RWPE1 (cell line): ENCODE results near the gene NXPH1.

Experiments
- CTCF ChIA-PET: fragments of 350-600 bp; sonication (Branson Sonifier 250); formaldehyde crosslinking; extraction: SDS; loops from one replicate; lab custom pipeline; 2021; lab: Yijun Ruan, JAX
- POLR2A ChIA-PET: fragments of 400-600 bp; formaldehyde crosslinking; extraction: SDS; loops from one replicate; lab custom pipeline; 2020; ENCODE audit warnings: antibody characterized with exemption; ENCODE audit not compliant: low non-redundant PET; lab: Yijun Ruan, JAX
- DNase-seq: peaks from one replicate; pipeline ENCODE4 v3.0.0; 2012; ENCODE audit warnings: low spot score
- H3K27ac ChIP-seq: fragments of 450-650 bp; 2 replicates; pipeline ENCODE4 v1.5.1; 2017
- CTCF ChIP-seq: fragments of 450-650 bp; conservative IDR thresholded peaks from 2 replicates; pipeline ENCODE4 v1.5.1; 2017; ENCODE audit warnings: low read depth, mild to moderate bottlenecking

The NXPH1 gene

GRCh38 chr7:8491106-8491505, 57.7 kb downstream of the NXPH1 start:
- no peak for TF ChIP-seq CTCF
- CTCF ChIA-PET, result interaction anchor here (0.7 kb wide), 1 partner anchor 52 kb away, joined by 5 read pairs; no protein-coding TSS in a partner anchor
- no peak overlapping the region for H3K27ac ChIP-seq
- POLR2A ChIA-PET, result no interaction called here
- no peak for DNase-seq

GRCh38 chr7:8491544-8492489, 58.4 kb downstream of the NXPH1 start:
- TF ChIP-seq CTCF, result no peak
- no peak overlapping the region for H3K27ac ChIP-seq
- ChIA-PET CTCF (interaction anchor here (0.7 kb wide), 1 partner anchor 53 kb away, joined by 5 read pairs; no protein-coding TSS in a partner anchor), POLR2A (no interaction called here)
- no peak for DNase-seq

- H3K27ac ChIP-seq, result no peak overlapping the region
- POLR2A ChIA-PET, result no interaction called here
- no peak for TF ChIP-seq CTCF
- no peak for DNase-seq
- CTCF ChIA-PET, result interaction anchor here (0.6 kb wide), 1 partner anchor 81 kb away, joined by 3 read pairs; no protein-coding TSS in a partner anchor
Observed at GRCh38 chr7:8499128-8499527, 65.7 kb downstream of the NXPH1 start.

GRCh38 chr7:8500286-8500685, 66.9 kb downstream of the NXPH1 start:
- ChIA-PET POLR2A (no interaction called here), CTCF (no interaction called here)
- H3K27ac ChIP-seq, result no peak overlapping the region
- TF ChIP-seq CTCF, result no peak
- DNase-seq, result no peak

- ChIA-PET CTCF (no interaction called here), POLR2A (no interaction called here)
- TF ChIP-seq CTCF, result no peak
- no peak for DNase-seq
- H3K27ac ChIP-seq, result no peak overlapping the region
Observed at GRCh38 chr7:8507566-8507965, 74.2 kb downstream of the NXPH1 start.

GRCh38 chr7:8509621-8510020, 76.2 kb downstream of the NXPH1 start:
- TF ChIP-seq CTCF, result no peak
- ChIA-PET CTCF (interaction anchor here (0.7 kb wide), 1 partner anchor 157 kb away, joined by 4 read pairs; no protein-coding TSS in a partner anchor), POLR2A (no interaction called here)
- H3K27ac ChIP-seq, result no peak overlapping the region
- DNase-seq, result no peak
